DND-41 (cell line): ENCODE measurements around the gene KLHDC8B.

Source experiments
- EZH2 ChIP-seq: IDR thresholded peaks from 3 replicates; pipeline ENCODE4 v1.6.1; 2012; ENCODE audit warnings: borderline replicate concordance, low read depth, mild to moderate bottlenecking, moderate library complexity, low read length, inconsistent platforms; ENCODE audit not compliant: severe bottlenecking
- TF ChIP-seq, protein P1 (sequence below): IDR thresholded peaks from 2 replicates; pipeline ENCODE4 v1.5.1; 2012; ENCODE audit warnings: borderline replicate concordance, low read length, moderate library complexity, mild to moderate bottlenecking; ENCODE audit not compliant: poor library complexity, severe bottlenecking; ENCODE audit errors: extremely low read depth

GRCh38 chr3:49181351-49181750 lies 10.0 kb downstream of the KLHDC8B start:
- TF ChIP-seq, protein P1, sequence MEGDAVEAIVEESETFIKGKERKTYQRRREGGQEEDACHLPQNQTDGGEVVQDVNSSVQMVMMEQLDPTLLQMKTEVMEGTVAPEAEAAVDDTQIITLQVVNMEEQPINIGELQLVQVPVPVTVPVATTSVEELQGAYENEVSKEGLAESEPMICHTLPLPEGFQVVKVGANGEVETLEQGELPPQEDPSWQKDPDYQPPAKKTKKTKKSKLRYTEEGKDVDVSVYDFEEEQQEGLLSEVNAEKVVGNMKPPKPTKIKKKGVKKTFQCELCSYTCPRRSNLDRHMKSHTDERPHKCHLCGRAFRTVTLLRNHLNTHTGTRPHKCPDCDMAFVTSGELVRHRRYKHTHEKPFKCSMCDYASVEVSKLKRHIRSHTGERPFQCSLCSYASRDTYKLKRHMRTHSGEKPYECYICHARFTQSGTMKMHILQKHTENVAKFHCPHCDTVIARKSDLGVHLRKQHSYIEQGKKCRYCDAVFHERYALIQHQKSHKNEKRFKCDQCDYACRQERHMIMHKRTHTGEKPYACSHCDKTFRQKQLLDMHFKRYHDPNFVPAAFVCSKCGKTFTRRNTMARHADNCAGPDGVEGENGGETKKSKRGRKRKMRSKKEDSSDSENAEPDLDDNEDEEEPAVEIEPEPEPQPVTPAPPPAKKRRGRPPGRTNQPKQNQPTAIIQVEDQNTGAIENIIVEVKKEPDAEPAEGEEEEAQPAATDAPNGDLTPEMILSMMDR, result no peak
- no peak for TF ChIP-seq EZH2
